HUES64 (cell line): ENCODE measurements around the gene TMEM120A.
"Not testable (repeated sequence)": the region's sequence is repeated elsewhere in the genome, so short reads cannot be mapped to it uniquely, and the experiment has no call there.

Experiments used
- H3K27ac ChIP-seq: 2 replicates; pipeline ENCODE4 v1.7.0; 2013; ENCODE audit warnings: low read depth, low read length, inconsistent platforms
- H3K27me3 ChIP-seq: 2 replicates; pipeline ENCODE4 v1.6.1; 2013; ENCODE audit warnings: mild to moderate bottlenecking, low read length; ENCODE audit not compliant: insufficient read depth
- H3K36me3 ChIP-seq: 2 replicates; pipeline ENCODE4 v1.6.1; 2013; ENCODE audit warnings: mild to moderate bottlenecking, low read length; ENCODE audit not compliant: insufficient read depth
- H3K4me1 ChIP-seq: 2 replicates; pipeline ENCODE4 v1.6.1; 2013; ENCODE audit warnings: mild to moderate bottlenecking, low read length, moderate library complexity; ENCODE audit not compliant: insufficient read depth
- H3K4me3 ChIP-seq: 2 replicates; pipeline ENCODE4 v1.5.1; 2013; ENCODE audit warnings: mild to moderate bottlenecking, low read length, moderate library complexity
- H3K9ac ChIP-seq: 2 replicates; pipeline ENCODE4 v1.6.1; 2013; ENCODE audit warnings: mild to moderate bottlenecking, low read depth, low read length
- H3K9me3 ChIP-seq: 2 replicates; pipeline ENCODE4 v1.6.1; 2013; ENCODE audit warnings: low read depth, low read length; ENCODE audit not compliant: insufficient read depth
- WGBS: fragments of 150-250, 120-280 bp; methylation state at CpG from one replicate; pipeline ENCODE4 v1.1.7; 2013; ENCODE audit warnings: missing lambda C conversion rate; 5-methylcytosine and 5-hydroxymethylcytosine counted together

TMEM120A gene

GRCh38 chr7:76011442-76011861, 17.1 kb upstream of the TMEM120A start:
- no peak overlapping the region for H3K4me3 ChIP-seq
- no peaks in the 10 kb centered on the region for H3K9me3 ChIP-seq
- H3K4me1 ChIP-seq: no peaks in the 10 kb centered on the region
- peaks cover 21% of the 10 kb centered on the region for H3K36me3 ChIP-seq
- no peaks in the 10 kb centered on the region for H3K27me3 ChIP-seq
- no peak overlapping the region for H3K27ac ChIP-seq
- H3K9ac ChIP-seq: no peak overlapping the region
- 93% methylated on average over 8 of the region's 8 CpGs for WGBS

DNA sequence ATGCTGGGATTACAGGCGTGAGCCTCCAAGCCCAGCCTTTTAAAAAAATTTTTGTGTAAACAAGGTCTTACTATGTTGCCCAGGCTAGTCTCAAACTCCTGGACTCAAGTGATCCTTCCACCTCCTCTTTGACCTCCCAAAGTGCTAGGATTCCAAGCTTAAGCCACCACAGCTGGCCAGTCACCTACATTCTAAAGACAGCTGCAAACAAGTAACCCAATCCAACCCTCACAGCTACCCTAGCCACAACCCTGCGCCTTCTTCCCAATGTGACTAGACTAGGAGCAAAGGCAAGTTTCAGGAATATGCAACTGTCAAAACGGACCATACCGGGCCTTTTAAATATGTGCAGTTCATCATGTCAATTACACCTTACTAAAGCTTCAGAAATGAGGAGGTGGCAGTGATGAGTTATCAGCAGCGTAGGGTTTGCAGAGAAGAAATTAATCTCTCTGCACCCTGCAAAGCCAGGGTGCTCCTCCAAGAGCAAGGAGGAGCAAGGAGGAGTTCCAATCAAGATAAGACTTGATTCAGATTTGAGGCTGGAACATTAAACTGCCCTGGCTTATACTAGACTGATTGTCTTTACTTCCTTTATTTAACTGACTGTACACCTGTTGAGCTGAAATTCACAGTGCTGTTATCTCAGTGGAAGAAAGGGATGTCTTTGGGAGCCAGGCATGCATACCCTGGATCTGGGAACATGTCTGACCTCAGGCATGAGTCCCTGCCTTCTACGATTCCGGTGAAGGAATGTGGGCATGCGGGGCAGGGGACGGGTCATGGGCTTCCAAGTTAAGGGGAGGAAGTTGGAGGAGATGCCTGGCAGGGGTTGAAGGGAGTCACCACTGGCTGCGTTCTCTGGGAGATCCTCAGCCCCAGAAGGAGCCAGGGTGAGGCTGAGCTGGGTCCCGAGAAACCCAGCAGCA, 15.5 kb upstream of the TMEM120A start:
- H3K9ac ChIP-seq: no peak overlapping the region
- no peaks in the 10 kb centered on the region for H3K27me3 ChIP-seq
- no peak overlapping the region for H3K4me3 ChIP-seq
- no peak overlapping the region for H3K27ac ChIP-seq
- H3K36me3 ChIP-seq: peaks cover 16% of the 10 kb centered on the region
- no peaks in the 10 kb centered on the region for H3K9me3 ChIP-seq
- H3K4me1 ChIP-seq: no peaks in the 10 kb centered on the region
- 91% methylated on average over 11 of the region's 11 CpGs for WGBS

DNA sequence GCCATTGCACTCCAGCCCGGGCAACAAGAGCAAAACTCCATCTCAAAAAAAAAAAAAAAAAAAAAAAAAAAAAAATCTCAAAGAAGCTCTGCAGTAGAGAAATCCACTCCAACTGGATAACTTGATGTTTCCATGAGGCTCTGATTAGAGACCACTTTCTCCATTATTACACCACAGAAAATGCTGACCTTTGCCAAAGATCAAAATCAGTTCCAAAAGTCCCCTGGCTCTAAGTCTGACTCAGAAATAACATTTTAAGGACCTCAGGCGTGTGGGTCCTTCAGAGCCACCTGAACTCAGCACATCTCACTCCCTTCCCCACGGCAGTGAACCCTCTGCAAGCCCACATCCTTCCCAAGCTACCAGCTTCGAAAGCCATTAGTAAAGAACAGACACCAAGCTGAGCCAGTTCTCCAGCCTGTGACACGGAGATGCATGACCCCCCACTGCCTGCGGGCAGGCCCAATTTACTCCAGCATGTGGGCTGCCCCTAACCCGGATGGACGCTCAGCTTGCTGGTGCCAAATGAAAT, 13.8 kb upstream of the TMEM120A start:
- no peaks in the 10 kb centered on the region for H3K27me3 ChIP-seq
- H3K4me1 ChIP-seq: no peaks in the 10 kb centered on the region
- no peak overlapping the region for H3K9ac ChIP-seq
- H3K9me3 ChIP-seq: no peaks in the 10 kb centered on the region
- H3K4me3 ChIP-seq: no peak overlapping the region
- WGBS: 72% methylated on average over 8 of the region's 8 CpGs
- H3K27ac ChIP-seq: no peak overlapping the region
- peaks cover 17% of the 10 kb centered on the region for H3K36me3 ChIP-seq

- H3K9ac ChIP-seq, H3K9me3 ChIP-seq, H3K27me3 ChIP-seq, H3K4me3 ChIP-seq, H3K4me1 ChIP-seq, H3K27ac ChIP-seq: not testable (repeated sequence)
- 95% methylated on average over 2 of the region's 4 CpGs for WGBS
- peaks cover 35% of the 10 kb centered on the region for H3K36me3 ChIP-seq
Measured at GRCh38 chr7:76005004-76005403, 10.6 kb upstream of the TMEM120A start.

DNA sequence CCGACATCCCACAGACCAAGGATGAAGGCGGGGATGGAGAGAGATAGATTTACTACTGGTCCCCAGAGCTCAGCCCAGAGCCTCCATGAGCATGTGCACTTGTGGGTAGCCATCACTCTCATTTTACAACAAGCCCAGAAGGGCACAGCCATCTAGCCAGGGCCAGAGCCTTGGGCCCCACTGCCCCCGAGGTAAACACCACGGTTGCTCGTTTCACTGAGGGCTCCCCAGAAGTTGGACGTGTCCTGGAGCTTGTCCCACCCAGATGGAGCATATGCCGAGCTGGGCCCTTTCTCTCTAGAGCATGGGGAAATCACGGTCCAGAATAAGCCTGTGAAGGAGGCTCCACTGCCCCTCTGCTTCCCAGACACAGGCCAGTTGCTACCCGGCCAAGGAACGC, 9.0 kb upstream of the TMEM120A start:
- 95% methylated on average over 10 of the region's 10 CpGs for WGBS
- Histone ChIP-seq H3K4me3 (no peak overlapping the region), H3K9me3 (no peaks in the 10 kb centered on the region)

DNA sequence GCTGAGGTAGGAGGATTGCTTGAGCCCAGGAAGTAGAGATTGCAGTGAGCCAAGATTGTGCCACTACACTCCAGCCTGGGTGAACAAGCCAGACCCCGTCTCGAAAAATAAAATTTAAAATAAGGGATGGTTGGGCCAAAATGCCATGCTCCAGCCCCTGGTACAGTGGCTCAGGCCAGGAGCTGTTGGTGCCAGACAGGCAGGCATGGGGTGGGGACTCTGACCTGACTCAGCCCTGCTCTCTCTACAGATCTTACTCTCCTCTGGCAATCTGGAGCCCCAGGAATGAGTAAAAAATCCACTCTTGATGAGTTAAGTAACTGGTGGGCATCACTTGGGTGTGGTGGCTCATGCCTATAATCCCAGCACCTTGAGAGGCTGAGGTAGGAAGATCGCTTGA, 8.4 kb upstream of the TMEM120A start:
- Histone ChIP-seq H3K36me3 (peaks cover 39% of the 10 kb centered on the region), H3K27me3 (no peaks in the 10 kb centered on the region)
- WGBS: 97% methylated on average over 3 of the region's 3 CpGs

More for the DNA sequence above, 9.0 kb upstream of the TMEM120A start:
- H3K4me1 ChIP-seq: no peaks in the 10 kb centered on the region
- no peak overlapping the region for H3K27ac ChIP-seq
- H3K9ac ChIP-seq: no peak overlapping the region
- peaks cover 39% of the 10 kb centered on the region for H3K36me3 ChIP-seq
- H3K27me3 ChIP-seq: no peaks in the 10 kb centered on the region

DNA sequence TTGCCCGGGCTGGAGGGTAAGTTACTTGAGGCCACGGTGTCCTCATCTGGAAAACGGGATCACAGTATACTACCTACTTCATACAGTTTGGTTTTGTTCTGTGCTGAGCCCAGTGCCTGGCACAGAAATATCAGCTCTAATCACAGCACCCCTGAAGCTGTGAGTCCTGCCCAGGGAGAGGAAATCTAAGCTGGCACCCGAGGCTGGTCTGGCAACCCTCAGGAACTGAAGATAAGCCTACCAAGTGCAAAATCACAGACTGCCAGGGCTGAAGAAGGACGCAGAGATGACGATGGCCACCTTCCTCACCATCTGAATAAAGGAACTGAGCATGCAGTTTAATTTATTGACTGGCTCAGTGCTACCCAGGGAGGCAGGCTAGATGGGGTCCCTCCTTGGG, 7.7 kb upstream of the TMEM120A start:
- no peak overlapping the region for H3K9ac ChIP-seq
- no peaks in the 10 kb centered on the region for H3K4me1 ChIP-seq
- H3K36me3 ChIP-seq: peaks cover 45% of the 10 kb centered on the region
- no peaks in the 10 kb centered on the region for H3K27me3 ChIP-seq
- no peaks in the 10 kb centered on the region for H3K9me3 ChIP-seq
- WGBS: 93% methylated on average over 6 of the region's 6 CpGs
- no peak overlapping the region for H3K27ac ChIP-seq
- H3K4me3 ChIP-seq: no peak overlapping the region

More for the DNA sequence above, 8.4 kb upstream of the TMEM120A start:
- Histone ChIP-seq H3K9me3 (no peaks in the 10 kb centered on the region), H3K4me3 (no peak overlapping the region), H3K27ac (no peak overlapping the region), H3K4me1 (no peaks in the 10 kb centered on the region), H3K9ac (no peak overlapping the region)

- no peak overlapping the region for H3K27ac ChIP-seq
- no peaks in the 10 kb centered on the region for H3K9me3 ChIP-seq
- 94% methylated on average over 11 of the region's 11 CpGs for WGBS
Measured at GRCh38 chr7:76000566-76000965, 6.2 kb upstream of the TMEM120A start.

DNA sequence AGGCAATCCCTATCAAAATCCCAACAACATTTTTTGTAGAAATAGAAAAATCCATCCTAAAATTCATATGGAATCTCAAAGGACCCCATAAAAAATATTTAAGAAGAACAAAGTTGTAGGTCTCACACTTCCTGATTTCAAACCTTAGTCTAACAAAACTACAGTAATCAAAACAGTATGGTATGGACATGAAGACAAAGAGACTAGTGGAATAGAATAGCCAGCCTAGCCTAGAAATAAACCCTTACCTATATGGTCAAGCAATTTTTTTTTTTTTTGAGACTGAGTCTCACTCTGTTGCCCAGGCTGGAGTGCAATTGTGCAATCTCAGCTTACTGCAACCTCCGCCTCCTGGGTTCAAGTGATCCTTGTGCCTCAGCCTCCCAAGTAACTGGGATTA, 3.6 kb upstream of the TMEM120A start:
- Histone ChIP-seq H3K27ac (no peak overlapping the region), H3K4me3 (no peak overlapping the region), H3K9me3 (no peaks in the 10 kb centered on the region), H3K36me3 (peaks cover 39% of the 10 kb centered on the region), H3K27me3 (no peaks in the 10 kb centered on the region), H3K4me1 (peaks cover 10% of the 10 kb centered on the region), H3K9ac (no peak overlapping the region)
- WGBS: 98% methylated on average over 1 of the region's 1 CpG

More at GRCh38 chr7:76000566-76000965, 6.2 kb upstream of the TMEM120A start:
- Histone ChIP-seq H3K36me3 (peaks cover 53% of the 10 kb centered on the region), H3K4me1 (no peaks in the 10 kb centered on the region), H3K4me3 (no peak overlapping the region), H3K9ac (no peak overlapping the region), H3K27me3 (no peaks in the 10 kb centered on the region)

DNA sequence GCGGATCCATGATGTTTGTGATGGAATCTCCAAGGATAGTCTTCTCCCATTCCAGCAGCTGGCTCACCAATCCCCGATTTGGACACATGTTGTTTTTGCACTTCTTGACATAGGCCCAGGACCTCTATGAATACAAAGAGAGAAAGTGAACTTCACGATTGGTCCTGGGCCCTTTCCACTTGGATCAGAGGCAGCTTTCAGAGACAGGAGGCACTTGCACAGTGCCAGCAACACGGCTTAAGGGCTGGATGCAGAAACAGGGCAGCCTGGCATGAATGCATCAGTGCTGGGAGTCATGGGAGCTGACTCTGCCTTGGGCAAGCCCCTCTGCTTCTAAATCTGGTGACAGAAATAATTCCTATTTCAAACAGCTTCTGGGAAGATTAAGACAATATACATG, 2.1 kb upstream of the TMEM120A start:
- Histone ChIP-seq H3K27ac (no peak overlapping the region), H3K4me1 (peaks cover 11% of the 10 kb centered on the region), H3K9me3 (no peaks in the 10 kb centered on the region), H3K36me3 (peaks cover 27% of the 10 kb centered on the region; the same call in 1 of the 2 replicates), H3K9ac (no peak overlapping the region), H3K4me3 (no peak overlapping the region), H3K27me3 (no peaks in the 10 kb centered on the region)
- WGBS: 91% methylated on average over 4 of the region's 4 CpGs

DNA sequence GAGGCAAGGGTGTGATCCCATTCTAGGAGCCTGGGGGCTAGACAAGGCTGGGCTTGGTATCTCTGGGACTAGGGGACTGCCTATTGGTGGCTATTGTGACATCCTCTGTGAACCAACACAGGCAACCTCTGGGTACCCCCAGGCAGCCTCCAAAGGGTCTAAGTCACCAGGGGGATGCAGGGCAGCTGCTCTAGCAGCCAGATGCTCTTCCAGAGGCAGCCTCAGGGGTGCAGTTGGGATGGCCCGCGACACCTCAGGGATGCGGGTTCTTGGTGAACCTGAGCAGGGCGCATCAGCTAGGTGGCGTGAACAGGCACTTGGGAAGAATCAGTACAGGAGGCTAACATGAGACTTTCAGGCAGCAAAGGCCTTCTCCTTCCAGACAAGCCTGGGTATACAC, 1.6 kb upstream of the TMEM120A start:
- no peak overlapping the region for H3K4me3 ChIP-seq
- H3K27ac ChIP-seq: no peak overlapping the region
- over 99% methylated on average over 5 of the region's 5 CpGs for WGBS
- peaks cover 23% of the 10 kb centered on the region; the same call in 1 of the 2 replicates for H3K36me3 ChIP-seq
- H3K27me3 ChIP-seq: no peaks in the 10 kb centered on the region
- H3K4me1 ChIP-seq: peaks cover 11% of the 10 kb centered on the region
- no peak overlapping the region for H3K9ac ChIP-seq
- no peaks in the 10 kb centered on the region for H3K9me3 ChIP-seq
